Mesenchymal stem cell (in vitro differentiated cells and primary cell): Measurements from ENCODE around the gene PTPRN2.
"Not testable (repeated sequence)": the region's sequence is repeated elsewhere in the genome, so short reads cannot be mapped to it uniquely, and the experiment has no call there.

Source experiments
- DNase-seq: peaks from one replicate; pipeline ENCODE4 v3.0.0-alpha.2; 2013
- H2AFZ ChIP-seq: one replicate; pipeline ENCODE4 v1.6.1; 2013; ENCODE audit warnings: low read depth, mild to moderate bottlenecking, control low read depth, inconsistent platforms, low read length, moderate library complexity
- H2AK5ac ChIP-seq: 2 replicates; pipeline ENCODE4 v1.6.1; 2013; ENCODE audit warnings: low read length, moderate library complexity, mild to moderate bottlenecking, inconsistent platforms; ENCODE audit not compliant: severe bottlenecking
- H2BK120ac ChIP-seq: one replicate; pipeline ENCODE4 v1.6.1; 2013; ENCODE audit warnings: low read depth, mild to moderate bottlenecking, inconsistent platforms, low read length, moderate library complexity
- H2BK12ac ChIP-seq, 2 experiments: one replicate each; pipeline ENCODE4 v1.6.1; 2013; ENCODE audit warnings: inconsistent platforms in 2 of 2, low read length in 2 of 2, mild to moderate bottlenecking in 2 of 2, moderate library complexity in 2 of 2, control low read depth in 1 of 2
- H2BK15ac ChIP-seq: one replicate; pipeline ENCODE4 v1.6.1; 2013; ENCODE audit warnings: mild to moderate bottlenecking, low read depth, inconsistent platforms; ENCODE audit not compliant: poor library complexity, severe bottlenecking
- H2BK5ac ChIP-seq: 2 replicates; pipeline ENCODE4 v1.6.1; 2013; ENCODE audit warnings: low read depth, mild to moderate bottlenecking, low read length, control low read depth, inconsistent platforms; ENCODE audit not compliant: poor library complexity, severe bottlenecking
- H3K14ac ChIP-seq, 2 experiments: one replicate each; pipeline ENCODE4 v1.6.1; 2013; ENCODE audit warnings: inconsistent platforms in 2 of 2, low read length in 2 of 2, control low read depth in 1 of 2, mild to moderate bottlenecking in 1 of 2, moderate library complexity in 1 of 2
- H3K18ac ChIP-seq, 2 experiments: one replicate each; pipeline ENCODE4 v1.6.1; 2013; ENCODE audit warnings: inconsistent platforms in 2 of 2, low read length in 2 of 2, control low read depth in 1 of 2, low read depth in 1 of 2, mild to moderate bottlenecking in 1 of 2
- H3K23ac ChIP-seq, 2 experiments: one replicate each; pipeline ENCODE4 v1.6.1; 2013; ENCODE audit warnings: inconsistent platforms in 2 of 2, low read length in 2 of 2, mild to moderate bottlenecking in 2 of 2, moderate library complexity in 2 of 2, control low read depth in 1 of 2
- H3K27ac ChIP-seq: 2 replicates; pipeline ENCODE4 v1.5.1; 2013; ENCODE audit warnings: mild to moderate bottlenecking, moderate library complexity, low read length, control low read depth, inconsistent platforms; ENCODE audit not compliant: poor library complexity, severe bottlenecking
- H3K27me3 ChIP-seq, 2 experiments: 2 replicates each; pipeline versions ENCODE4 v1.6.1 to v1.7.0; 2013; ENCODE audit warnings: low read length in 2 of 2, mild to moderate bottlenecking in 2 of 2, moderate library complexity in 2 of 2, control low read depth in 1 of 2, inconsistent platforms in 1 of 2; ENCODE audit not compliant: control insufficient read depth in 1 of 2, insufficient read depth in 1 of 2
- H3K36me3 ChIP-seq, 2 experiments: 2 replicates each; pipeline versions ENCODE4 v1.6.1 to v1.7.0; 2013; ENCODE audit warnings: low read length in 2 of 2, control low read depth in 1 of 2, inconsistent platforms in 1 of 2, low read depth in 1 of 2, mild to moderate bottlenecking in 1 of 2; ENCODE audit not compliant: insufficient read depth in 2 of 2, control insufficient read depth in 1 of 2
- H3K4ac ChIP-seq, 2 experiments: one replicate each; pipeline ENCODE4 v1.6.1; 2013; ENCODE audit warnings: inconsistent platforms in 2 of 2, low read length in 2 of 2, mild to moderate bottlenecking in 2 of 2, moderate library complexity in 2 of 2, control low read depth in 1 of 2, low read depth in 1 of 2
- H3K4me1 ChIP-seq: 2 replicates; pipeline ENCODE4 v1.6.1; 2013; ENCODE audit warnings: low read depth, low read length, control low read depth; ENCODE audit not compliant: control insufficient read depth, insufficient read depth
- H3K4me2 ChIP-seq: 2 replicates; pipeline ENCODE4 v1.6.1; 2013; ENCODE audit warnings: low read length, mild to moderate bottlenecking, inconsistent platforms; ENCODE audit not compliant: poor library complexity, severe bottlenecking
- H3K4me3 ChIP-seq, 2 experiments: 2 replicates each; pipeline versions ENCODE4 v1.5.1 to v1.7.0; 2013; ENCODE audit warnings: low read length in 2 of 2, mild to moderate bottlenecking in 2 of 2, control low read depth in 1 of 2, low read depth in 1 of 2; ENCODE audit not compliant: insufficient read depth in 1 of 2
- H3K79me1 ChIP-seq: replicated peaks from 2 replicates; pipeline ENCODE4 v1.6.1; 2013; ENCODE audit warnings: mild to moderate bottlenecking, control low read depth, low read length, inconsistent platforms; ENCODE audit not compliant: poor library complexity, severe bottlenecking
- H3K9ac ChIP-seq: 2 replicates; pipeline ENCODE4 v1.7.0; 2013; ENCODE audit warnings: mild to moderate bottlenecking, low read length, moderate library complexity
- H3K9me3 ChIP-seq: 2 replicates; pipeline ENCODE4 v1.7.0; 2013; ENCODE audit warnings: mild to moderate bottlenecking, low read length; ENCODE audit not compliant: control insufficient read depth
- H4K8ac ChIP-seq: one replicate; pipeline ENCODE4 v1.6.1; 2013; ENCODE audit warnings: inconsistent platforms, mild to moderate bottlenecking, low read length, moderate library complexity
- H4K91ac ChIP-seq: one replicate; pipeline ENCODE4 v1.6.1; 2013; ENCODE audit warnings: mild to moderate bottlenecking, low read length, inconsistent platforms
- WGBS: methylation state at CpG from one replicate; pipeline ENCODE4 v1.1.7; 2013; ENCODE audit warnings: mixed read lengths; 5-methylcytosine and 5-hydroxymethylcytosine counted together

The PTPRN2 gene

DNA sequence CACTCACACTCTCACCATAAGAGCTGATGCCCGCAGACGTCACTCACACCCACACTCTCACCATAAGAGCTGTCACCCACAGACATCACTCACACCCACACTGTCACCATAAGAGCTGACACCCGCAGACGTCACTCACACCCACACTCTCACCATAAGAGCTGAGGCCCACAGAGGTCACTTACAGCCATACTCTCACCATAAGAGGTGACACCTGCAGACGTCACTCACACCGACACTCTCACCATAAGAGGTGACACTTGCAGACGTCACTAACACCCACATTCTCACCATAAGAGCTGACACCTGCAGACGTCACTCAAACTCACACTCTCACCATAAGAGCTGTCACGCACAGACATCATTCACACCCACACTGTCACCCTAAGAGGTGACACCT lies 250.7 kb downstream of the PTPRN2 start:
- not testable (repeated sequence) for H3K27ac ChIP-seq, H2AK5ac ChIP-seq
- WGBS = 90% methylated on average over 5 of the region's 9 CpGs

DNA sequence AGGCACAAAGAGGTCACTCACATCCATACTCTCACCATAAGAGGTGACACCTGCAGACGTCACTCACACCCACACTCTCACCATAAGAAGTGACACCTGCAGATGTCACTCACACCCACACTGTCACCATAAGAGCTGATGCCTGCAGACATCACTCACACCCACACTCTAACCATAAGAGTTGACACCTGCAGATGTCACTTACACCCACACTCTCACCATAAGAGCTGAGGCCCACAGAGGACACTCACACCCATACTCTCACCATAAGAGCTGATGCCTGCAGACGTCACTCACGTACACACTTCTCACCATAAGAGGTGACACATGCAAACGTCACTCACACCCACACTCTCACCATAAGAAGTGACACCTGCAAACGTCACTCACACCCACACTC lies 255.1 kb downstream of the PTPRN2 start:
- H4K8ac ChIP-seq, H3K14ac ChIP-seq, H2BK120ac ChIP-seq, H3K4me1 ChIP-seq, H4K91ac ChIP-seq, H3K27ac ChIP-seq, H2BK15ac ChIP-seq, H2AFZ ChIP-seq, H3K27me3 ChIP-seq, H3K79me1 ChIP-seq, H3K4me2 ChIP-seq, H3K36me3 ChIP-seq, H2BK12ac ChIP-seq, H3K4ac ChIP-seq, H2BK5ac ChIP-seq, H2AK5ac ChIP-seq, H3K9ac ChIP-seq, H3K4me3 ChIP-seq, H3K9me3 ChIP-seq, H3K23ac ChIP-seq, DNase-seq, H3K18ac ChIP-seq: not testable (repeated sequence)
- 79% methylated on average over 1 of the region's 5 CpGs for WGBS

More for the DNA sequence above, 250.7 kb downstream of the PTPRN2 start:
- not testable (repeated sequence) for H3K79me1 ChIP-seq, H2BK12ac ChIP-seq, H3K23ac ChIP-seq, H3K4me2 ChIP-seq, H4K8ac ChIP-seq, H2AFZ ChIP-seq, H3K14ac ChIP-seq, H3K27me3 ChIP-seq, H3K9me3 ChIP-seq, H4K91ac ChIP-seq, H3K36me3 ChIP-seq, H3K9ac ChIP-seq, H3K4me3 ChIP-seq, H2BK5ac ChIP-seq, H2BK15ac ChIP-seq, H3K4ac ChIP-seq, DNase-seq, H3K18ac ChIP-seq, H2BK120ac ChIP-seq, H3K4me1 ChIP-seq

DNA sequence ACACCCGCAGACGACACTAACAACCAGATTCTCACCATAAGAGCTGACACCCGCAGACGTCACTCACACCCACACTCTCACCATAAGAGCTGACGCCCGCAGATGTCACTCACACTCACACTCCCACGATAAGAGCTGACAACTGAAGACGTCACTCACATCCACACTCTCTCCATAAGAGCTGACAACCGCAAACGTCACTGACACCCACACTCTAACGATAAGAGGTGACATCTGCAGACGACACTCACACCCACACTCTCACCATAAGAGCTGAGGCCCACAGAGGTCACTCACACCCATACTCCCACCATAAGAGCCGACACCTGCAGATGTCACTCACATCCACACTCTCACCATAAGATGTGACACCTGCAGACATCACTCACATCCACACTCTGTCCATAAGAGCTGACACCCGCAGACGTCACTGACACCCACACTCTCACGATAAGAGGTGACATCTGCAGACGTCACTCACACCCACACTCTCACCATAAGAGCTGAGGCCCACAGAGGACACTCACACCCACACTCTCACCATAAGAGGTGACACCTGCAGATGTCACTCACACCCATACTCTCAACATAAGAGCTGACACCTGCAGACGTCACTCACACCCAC lies 255.7 kb downstream of the PTPRN2 start:
- not testable (repeated sequence) for H2AK5ac ChIP-seq, H3K36me3 ChIP-seq, H3K4me1 ChIP-seq, H4K91ac ChIP-seq, H3K9me3 ChIP-seq, H4K8ac ChIP-seq, H3K27me3 ChIP-seq, H3K4me2 ChIP-seq, H2BK5ac ChIP-seq, H2BK15ac ChIP-seq, H3K79me1 ChIP-seq, H2AFZ ChIP-seq, H3K18ac ChIP-seq, H3K27ac ChIP-seq, H3K4ac ChIP-seq, H3K23ac ChIP-seq, H3K14ac ChIP-seq, DNase-seq, H2BK120ac ChIP-seq, H3K9ac ChIP-seq, H2BK12ac ChIP-seq, H3K4me3 ChIP-seq
- WGBS = 89% methylated on average over 18 of the region's 18 CpGs

DNA sequence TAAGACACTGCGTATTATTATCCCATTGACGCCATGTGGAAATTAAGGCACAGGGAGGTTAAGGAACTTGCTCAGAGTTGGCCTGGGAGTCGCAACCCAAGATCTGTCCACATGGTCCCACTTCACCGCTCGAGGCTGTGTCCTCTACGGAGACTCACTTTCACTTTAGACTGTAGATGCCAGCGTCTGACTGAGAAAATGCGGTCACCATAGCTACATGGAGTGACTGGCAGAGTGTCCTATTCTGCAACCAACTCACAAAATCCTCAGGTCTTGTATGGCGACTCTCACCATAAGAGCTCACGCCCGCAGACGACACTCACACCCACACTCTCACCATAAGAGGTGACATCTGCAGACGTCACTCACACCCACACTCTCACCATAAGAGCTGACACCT lies 257.9 kb downstream of the PTPRN2 start:
- WGBS = 90% methylated on average over 13 of the region's 13 CpGs
- H2BK5ac ChIP-seq = no peak overlapping the region
- H3K4me3 ChIP-seq = no peak overlapping the region
- H2BK15ac ChIP-seq = no peak overlapping the region
- no peak overlapping the region for H3K4me2 ChIP-seq
- H3K14ac ChIP-seq = no peak overlapping the region
- H3K18ac ChIP-seq = no peak overlapping the region
- H4K91ac ChIP-seq = no peak overlapping the region
- H3K9ac ChIP-seq = no peak overlapping the region
- no peaks in the 10 kb centered on the region for H3K79me1 ChIP-seq
- H3K4me1 ChIP-seq = no peaks in the 10 kb centered on the region
- DNase-seq = no peak
- H2BK12ac ChIP-seq = no peak overlapping the region
- H3K27ac ChIP-seq = no peak overlapping the region
- no peak overlapping the region for H3K23ac ChIP-seq
- no peak overlapping the region for H3K4ac ChIP-seq
- H3K27me3 ChIP-seq = no peaks in the 10 kb centered on the region
- peaks cover 6% of the 10 kb centered on the region for H3K9me3 ChIP-seq
- H2AK5ac ChIP-seq = no peak overlapping the region
- H4K8ac ChIP-seq = no peak overlapping the region
- no peaks in the 10 kb centered on the region for H3K36me3 ChIP-seq
- H2BK120ac ChIP-seq = no peak overlapping the region
- H2AFZ ChIP-seq = no peak overlapping the region
